ENCODE measurements around the gene GPBP1L1.

Gene GPBP1L1

GRCh38 chr1:45586769-45587168, 99.6 kb downstream of the GPBP1L1 start:
- DNase-seq (ENCODE audit: low read depth): no peak

GRCh38 chr1:45585496-45586075, 100.7 kb downstream of the GPBP1L1 start:
- DNase-seq (ENCODE audit: low read depth): no peak

- no peak for DNase-seq (ENCODE audit: low read depth)
Observed at GRCh38 chr1:45585110-45585426, 101.3 kb downstream of the GPBP1L1 start.

GRCh38 chr1:45584351-45585109, 101.8 kb downstream of the GPBP1L1 start:
- peak; percentile 94 for DNase-seq (ENCODE audit: low read depth)

GRCh38 chr1:45583666-45584350, 102.5 kb downstream of the GPBP1L1 start, which contains the start of gene NASP:
Gene NASP (plus strand): TSS chr1:45584041. CDS start chr1:45584147, 106 bp downstream.
- DNase-seq (ENCODE audit: low read depth): peak; percentile 85

- DNase-seq (ENCODE audit: low read depth): peak; percentile 98
Observed at GRCh38 chr1:45583264-45583665, 103.1 kb downstream of the GPBP1L1 start.
